Thyroid gland (tissue), 4 donors: Measurements from ENCODE around the gene NUP85.
"Not testable (repeated sequence)": the region's sequence is repeated elsewhere in the genome, so short reads cannot be mapped to it uniquely, and the experiment has no call there.

Experiments used
- CTCF ChIP-seq, 6 experiments: fragments of 200-600 bp in 3 of 6; fragments of 450-650 bp in 3 of 6; sonication (generic) in 3 of 6; IDR thresholded peaks; one replicate each; pipeline ENCODE4 v1.5.1; 2016 to 2019; ENCODE audit warnings: antibody characterized with exemption in 6 of 6, mild to moderate bottlenecking in 2 of 6, inconsistent platforms in 1 of 6, moderate library complexity in 1 of 6
- POLR2A ChIP-seq, 2 donors: fragments of 450-650 bp; IDR thresholded peaks; one replicate each; pipeline ENCODE4 v1.6.1; 2017; ENCODE audit warnings: antibody characterized with exemption in 2 of 2, mild to moderate bottlenecking in 2 of 2, moderate library complexity in 1 of 2

- TF ChIP-seq CTCF, POLR2A (IDR thresholded peaks at IDR 0.05): not testable (repeated sequence)
Measured at GRCh38 chr17:75255954-75256698, 50.6 kb downstream of the NUP85 start.
